SU-DHL-6 (cell line): ENCODE data around the gene FAM171A1.

Experiments
- H2AFZ ChIP-seq: fragments of 200-600 bp; sonication (generic); 2 replicates; pipeline ENCODE4 v1.6.1; 2014; ENCODE audit warnings: low read depth, mild to moderate bottlenecking, moderate library complexity, mixed read lengths, antibody characterized with exemption, low read length; ENCODE audit not compliant: severe bottlenecking
- H3F3A ChIP-seq: fragments of 200-600 bp; shearing (Covaris generic); 2 replicates; pipeline ENCODE4 v1.6.0; 2016; ENCODE audit warnings: antibody characterized with exemption, mild to moderate bottlenecking; ENCODE audit not compliant: insufficient read depth
- H3K27ac ChIP-seq: fragments of 200-600 bp; sonication (generic); 2 replicates; pipeline ENCODE4 v1.5.1; 2016; ENCODE audit warnings: low read depth, mild to moderate bottlenecking, low read length, moderate library complexity, mixed read lengths
- H3K27me3 ChIP-seq: fragments of 200-600 bp; sonication (generic), shearing (Covaris generic); 2 replicates; pipeline ENCODE4 v1.6.0; 2014; ENCODE audit warnings: mild to moderate bottlenecking, low read length
- H3K36me3 ChIP-seq: fragments of 200-600 bp; sonication (generic); 2 replicates; pipeline ENCODE4 v1.6.1; 2014; ENCODE audit warnings: mild to moderate bottlenecking, low read length, mixed read lengths
- H3K4me2 ChIP-seq: fragments of 300-600, 200-600 bp; shearing (Covaris generic), sonication (generic); 2 replicates; pipeline ENCODE4 v1.6.0; 2014; ENCODE audit warnings: low read length, low read depth, mild to moderate bottlenecking; ENCODE audit not compliant: poor library complexity, severe bottlenecking
- H3K4me3 ChIP-seq: fragments of 200-600 bp; sonication (generic); 2 replicates; pipeline ENCODE4 v1.5.1; 2014; ENCODE audit warnings: antibody characterized with exemption, low read length, mild to moderate bottlenecking, mixed read lengths; ENCODE audit not compliant: insufficient read depth, poor library complexity, severe bottlenecking
- H3K79me2 ChIP-seq: fragments of 200-600 bp; sonication (generic); 2 replicates; pipeline ENCODE4 v1.6.1; 2014; ENCODE audit warnings: mild to moderate bottlenecking, low read length, moderate library complexity; ENCODE audit not compliant: insufficient read depth
- H3K9ac ChIP-seq: fragments of 200-600 bp; sonication (generic); 2 replicates; pipeline ENCODE4 v1.7.0; 2014; ENCODE audit warnings: mild to moderate bottlenecking, low read length
- H3K9me2 ChIP-seq: fragments of 200-600 bp; sonication (generic); replicated peaks from 2 replicates; pipeline ENCODE4 v1.6.1; 2014; ENCODE audit warnings: low read length; ENCODE audit not compliant: insufficient read depth
- H3K9me3 ChIP-seq: fragments of 200-600 bp; sonication (generic); 2 replicates; pipeline ENCODE4 v1.6.1; 2014; ENCODE audit warnings: low read length, mixed read lengths; ENCODE audit not compliant: insufficient read depth
- H4K20me1 ChIP-seq: fragments of 200-600 bp; sonication (generic); 2 replicates; pipeline ENCODE4 v1.6.1; 2014; ENCODE audit warnings: low read depth, mild to moderate bottlenecking, antibody characterized with exemption, low read length, moderate library complexity, mixed read lengths
- CTCF ChIP-seq: fragments of 200-600 bp; sonication (generic); IDR thresholded peaks from one replicate; pipeline ENCODE4 v1.5.1; 2017; ENCODE audit warnings: antibody characterized with exemption, mild to moderate bottlenecking, low read length, moderate library complexity; ENCODE audit not compliant: insufficient read depth, poor library complexity, severe bottlenecking
- EZH2phosphoT487 ChIP-seq: fragments of 200-600 bp; sonication (generic), shearing (Covaris generic); conservative IDR thresholded peaks from 2 replicates; pipeline ENCODE4 v1.6.1; 2018; ENCODE audit warnings: mild to moderate bottlenecking, antibody characterized with exemption, low read length, moderate library complexity, mixed read lengths

The FAM171A1 gene

GRCh38 chr10:15321431-15322341, 49.4 kb downstream of the FAM171A1 start:
- no peak overlapping the region for H2AFZ ChIP-seq
- TF ChIP-seq EZH2phosphoT487, result no peak
- no peak for TF ChIP-seq CTCF
- no peak overlapping the region for H3K4me3 ChIP-seq
- no peaks in the 10 kb centered on the region for H3K79me2 ChIP-seq
- H3K9me3 ChIP-seq, result no peaks in the 10 kb centered on the region; the same call in 1 of the 2 replicates
- no peak overlapping the region for H3K4me2 ChIP-seq
- H3K9me2 ChIP-seq, result no peaks in the 10 kb centered on the region
- no peaks in the 10 kb centered on the region for H3K36me3 ChIP-seq
- no peak overlapping the region for H3K27ac ChIP-seq
- no peaks in the 10 kb centered on the region for H3K27me3 ChIP-seq
- no peaks in the 10 kb centered on the region for H3F3A ChIP-seq
- H4K20me1 ChIP-seq, result no peaks in the 10 kb centered on the region
- H3K9ac ChIP-seq, result no peak overlapping the region

- Histone ChIP-seq H2AFZ (no peak overlapping the region), H3K27me3 (no peaks in the 10 kb centered on the region), H3K9ac (no peak overlapping the region), H3K9me2 (no peaks in the 10 kb centered on the region), H3K4me3 (no peak overlapping the region), H4K20me1 (no peaks in the 10 kb centered on the region), H3K4me2 (no peak overlapping the region), H3K79me2 (no peaks in the 10 kb centered on the region), H3K27ac (no peak overlapping the region), H3K9me3 (no peaks in the 10 kb centered on the region; the same call in 1 of the 2 replicates), H3F3A (no peaks in the 10 kb centered on the region), H3K36me3 (no peaks in the 10 kb centered on the region)
- TF ChIP-seq EZH2phosphoT487 (no peak), CTCF (no peak)
These were observed 50.4 kb downstream of the FAM171A1 start for GRCh38 chr10:15320522-15321203.

- H3K27ac ChIP-seq, result no peak overlapping the region
- H3K36me3 ChIP-seq, result no peaks in the 10 kb centered on the region
- no peak overlapping the region for H3K9ac ChIP-seq
- no peak for TF ChIP-seq CTCF
- no peak for TF ChIP-seq EZH2phosphoT487
- H3K4me3 ChIP-seq, result no peak overlapping the region
- no peak overlapping the region for H3K4me2 ChIP-seq
- H3K27me3 ChIP-seq, result no peaks in the 10 kb centered on the region
- H3K79me2 ChIP-seq, result no peaks in the 10 kb centered on the region
- H3K9me2 ChIP-seq, result no peaks in the 10 kb centered on the region
- H4K20me1 ChIP-seq, result no peaks in the 10 kb centered on the region
- no peaks in the 10 kb centered on the region for H3F3A ChIP-seq
- no peak overlapping the region for H2AFZ ChIP-seq
- H3K9me3 ChIP-seq, result no peaks in the 10 kb centered on the region; the same call in 1 of the 2 replicates
These were observed 51.0 kb downstream of the FAM171A1 start for GRCh38 chr10:15320118-15320517.
